IMR-90 (cell line): Measurements from ENCODE around the gene TMEM72. TPM values are rescaled to one million over a fixed set of nuclear protein-coding genes. Genes with fewer than 3 reads are reported as not detected.

Experiments used
- ATAC-seq: fragments of 200-7000 bp; cut with Tn5 transposase; 2 replicates; pipeline ENCODE4 v1.9.1; 2020; ENCODE audit warnings: low read depth, mild to moderate bottlenecking, moderate library complexity
- BruUV-seq: library from RNA; stranded (reverse); fragments of 400-500 nt; replicated peaks from 2 replicates; lab custom pipeline; 2021; lab: Mats Ljungman, UMichigan
- CTCF ChIA-PET: fragments of 300-600 bp; formaldehyde crosslinking; extraction: SDS; loops from one replicate; lab custom pipeline; 2021; ENCODE audit warnings: antibody characterized with exemption; lab: Yijun Ruan, JAX
- POLR2A ChIA-PET: fragments of 300-600 bp; sonication (Branson Sonifier 250); formaldehyde crosslinking; loops from one replicate; lab custom pipeline; 2022; ENCODE audit warnings: antibody characterized with exemption; ENCODE audit not compliant: unreplicated experiment; lab: Charles Lee
- DNase-seq: peaks from one replicate; pipeline ENCODE4 v3.0.0; 2013
- H2AFZ ChIP-seq: replicated peaks from 2 replicates; pipeline ENCODE3; 2013; ENCODE audit warnings: low read length, mild to moderate bottlenecking; ENCODE audit not compliant: poor library complexity
- H2AK5ac ChIP-seq: 2 replicates; pipeline ENCODE4 v1.6.1; 2013; ENCODE audit warnings: low read depth, low read length, inconsistent platforms
- H2AK9ac ChIP-seq: replicated peaks from 2 replicates; pipeline ENCODE3; 2013; ENCODE audit warnings: mild to moderate bottlenecking, low read depth, low read length, moderate library complexity; ENCODE audit not compliant: poor library complexity
- H2BK120ac ChIP-seq: 2 replicates; pipeline ENCODE4 v1.6.1; 2013; ENCODE audit warnings: low read depth, low read length, inconsistent platforms
- H2BK15ac ChIP-seq: 3 replicates; pipeline ENCODE4 v1.6.1; 2013; ENCODE audit warnings: low read depth, low read length, inconsistent platforms
- H2BK20ac ChIP-seq: 2 replicates; pipeline ENCODE4 v1.6.1; 2013; ENCODE audit warnings: low read depth, mild to moderate bottlenecking, inconsistent platforms, low read length, moderate library complexity
- H2BK5ac ChIP-seq: 2 replicates; pipeline ENCODE4 v1.6.1; 2013; ENCODE audit warnings: mild to moderate bottlenecking, low read depth, low read length, inconsistent platforms; ENCODE audit not compliant: poor library complexity, severe bottlenecking
- H3K14ac ChIP-seq: replicated peaks from 2 replicates; pipeline ENCODE4 v1.6.1; 2013; ENCODE audit warnings: low read depth, low read length, inconsistent platforms
- H3K18ac ChIP-seq: 2 replicates; pipeline ENCODE4 v1.6.1; 2013; ENCODE audit warnings: low read depth, low read length, control low read depth
- H3K23ac ChIP-seq: 2 replicates; pipeline ENCODE4 v1.6.1; 2013; ENCODE audit warnings: low read depth, low read length, inconsistent platforms
- H3K27ac ChIP-seq: 2 replicates; pipeline ENCODE4 v1.5.1; 2013; ENCODE audit warnings: mild to moderate bottlenecking, control low read depth, low read length; ENCODE audit not compliant: insufficient read depth
- H3K27me3 ChIP-seq: 2 replicates; pipeline ENCODE4 v1.6.1; 2013; ENCODE audit warnings: low read length; ENCODE audit not compliant: control insufficient read depth, insufficient read depth
- H3K36me3 ChIP-seq: 2 replicates; pipeline ENCODE4 v1.6.1; 2013; ENCODE audit warnings: low read length, mixed read lengths; ENCODE audit not compliant: control insufficient read depth, insufficient read depth
- H3K4ac ChIP-seq: 2 replicates; pipeline ENCODE4 v1.6.1; 2013; ENCODE audit warnings: low read depth, low read length, inconsistent platforms
- H3K4me1 ChIP-seq: 2 replicates; pipeline ENCODE4 v1.6.1; 2013; ENCODE audit warnings: low read length, mixed read lengths; ENCODE audit not compliant: control insufficient read depth, insufficient read depth
- H3K4me2 ChIP-seq: 2 replicates; pipeline ENCODE4 v1.6.1; 2013; ENCODE audit warnings: low read depth, mild to moderate bottlenecking, control low read depth, low read length, moderate library complexity
- H3K4me3 ChIP-seq: 2 replicates; pipeline ENCODE4 v1.5.1; 2013; ENCODE audit warnings: low read depth, mild to moderate bottlenecking, control low read depth, low read length, moderate library complexity; ENCODE audit not compliant: insufficient read depth
- H3K56ac ChIP-seq: 2 replicates; pipeline ENCODE4 v1.6.1; 2013; ENCODE audit warnings: low read length, inconsistent platforms; ENCODE audit not compliant: insufficient read depth; ENCODE audit errors: extremely low read depth
- H3K79me1 ChIP-seq, 2 experiments: 2 replicates each; pipeline ENCODE4 v1.6.1; 2013; ENCODE audit warnings: low read length in 2 of 2, inconsistent platforms in 1 of 2, low read depth in 1 of 2
- H3K9ac ChIP-seq: 2 replicates; pipeline ENCODE4 v1.6.1; 2013; ENCODE audit warnings: low read depth, low read length, control low read depth
- H3K9me1 ChIP-seq: 2 replicates; pipeline ENCODE4 v1.6.1; 2013; ENCODE audit warnings: low read length, inconsistent platforms; ENCODE audit not compliant: insufficient read depth
- H3K9me3 ChIP-seq: 2 replicates; pipeline ENCODE4 v1.6.1; 2013; ENCODE audit warnings: low read length; ENCODE audit not compliant: control insufficient read depth, insufficient read depth
- H4K20me1 ChIP-seq: 2 replicates; pipeline ENCODE4 v1.6.1; 2013; ENCODE audit warnings: low read length, inconsistent platforms; ENCODE audit not compliant: insufficient read depth
- H4K5ac ChIP-seq: 2 replicates; pipeline ENCODE4 v1.6.1; 2013; ENCODE audit warnings: mild to moderate bottlenecking, low read depth, low read length, control low read depth
- H4K8ac ChIP-seq, 2 experiments: 2 replicates each; pipeline ENCODE4 v1.6.1; 2013; ENCODE audit warnings: low read depth in 2 of 2, low read length in 2 of 2, control low read depth in 1 of 2, inconsistent platforms in 1 of 2
- H4K91ac ChIP-seq: 2 replicates; pipeline ENCODE4 v1.6.1; 2013; ENCODE audit warnings: low read depth, low read length, inconsistent platforms; ENCODE audit not compliant: insufficient read depth
- CEBPB ChIP-seq: IDR thresholded peaks from 2 replicates; pipeline ENCODE4 v1.6.1; 2012; ENCODE audit warnings: low read depth, low read length, improper control_type of control experiment
- CHD1 ChIP-seq: IDR thresholded peaks from 2 replicates; pipeline ENCODE4 v1.6.1; 2012; ENCODE audit warnings: low read depth, low read length, improper control_type of control experiment
- MAFK ChIP-seq: IDR thresholded peaks from 2 replicates; pipeline ENCODE4 v1.6.1; 2012; ENCODE audit warnings: low read depth, low read length, improper control_type of control experiment
- MAZ ChIP-seq: IDR thresholded peaks from 2 replicates; pipeline ENCODE4 v1.6.1; 2012; ENCODE audit warnings: low read depth, mild to moderate bottlenecking, low read length, improper control_type of control experiment, moderate library complexity, borderline replicate concordance
- MXI1 ChIP-seq: IDR thresholded peaks from 2 replicates; pipeline ENCODE4 v1.6.1; 2012; ENCODE audit warnings: low read depth, mild to moderate bottlenecking, low read length, moderate library complexity, borderline replicate concordance
- NFE2L2 ChIP-seq: fragments of 150-350 bp; IDR thresholded peaks from 2 replicates; pipeline ENCODE4 v1.6.1; 2016; ENCODE audit warnings: low read depth, mild to moderate bottlenecking, low read length
- POLR2A ChIP-seq: IDR thresholded peaks from 2 replicates; pipeline ENCODE4 v1.6.1; 2012; ENCODE audit warnings: mild to moderate bottlenecking, low read depth, low read length
- RCOR1 ChIP-seq: IDR thresholded peaks from 2 replicates; pipeline ENCODE4 v1.6.1; 2012; ENCODE audit warnings: mild to moderate bottlenecking, low read length, improper control_type of control experiment; ENCODE audit not compliant: insufficient replicate concordance
- RFX5 ChIP-seq: IDR thresholded peaks from 2 replicates; pipeline ENCODE4 v1.8.0; 2012; ENCODE audit warnings: low read depth, mild to moderate bottlenecking, low read length, moderate library complexity
- SMC3 ChIP-seq: fragments of 150-350 bp; IDR thresholded peaks from 2 replicates; pipeline ENCODE4 v1.6.1; 2016; ENCODE audit warnings: low read depth, mild to moderate bottlenecking, antibody characterized with exemption, low read length, moderate library complexity
- WGBS, 2 experiments: methylation state at CpG; one replicate each; pipeline versions ENCODE4 v1.1.5 to v1.1.7; 2013; ENCODE audit warnings: missing lambda C conversion rate in 2 of 2; ENCODE audit not compliant: insufficient read length in 1 of 2; ENCODE audit errors: extremely low coverage in 2 of 2; 5-methylcytosine and 5-hydroxymethylcytosine counted together
- dilution Hi-C: fragments of 300-500 bp; cut with HindIII; formaldehyde crosslinking; loops from one replicate; pipeline ENCODE4 v1.14.3; 2018; ENCODE audit warnings: low sequenced_read_pairs; ENCODE audit not compliant: unreplicated experiment
- in situ Hi-C: fragments of 300-500 bp; cut with MboI; formaldehyde crosslinking; loops from 3 replicates; pipeline ENCODE4 v1.14.3; 2019; ENCODE audit warnings: low sequenced_read_pairs, inconsistent platforms, mixed read lengths
- intact Hi-C: fragments of 100-400 bp; cut with micrococcal nuclease; formaldehyde crosslinking; loops from 2 replicates; pipeline ENCODE4 v1.10.0; 2022
- polyA plus RNA-seq, 3 experiments: library from polyadenylated mRNA; depleted of rRNA; stranded (reverse); fragments of >200 nt; gene quantifications; 2 replicates each; pipeline ENCODE4 v1.2.3, GENCODE V29; 2012; ENCODE audit warnings: low replicate concordance in 1 of 3
- total RNA-seq: library from RNA; depleted of rRNA; stranded (reverse); fragments of >200 nt; gene quantifications from 2 replicates; pipeline ENCODE4 v1.2.3, GENCODE V29; 2012
- TF ChIP-seq, protein P1 (sequence below): conservative IDR thresholded peaks from 2 replicates; pipeline ENCODE4 v1.5.1; 2012; ENCODE audit warnings: mild to moderate bottlenecking, low read depth, low read length, improper control_type of control experiment
- TF ChIP-seq, protein P2 (sequence below): fragments of 150-350 bp; IDR thresholded peaks from 2 replicates; pipeline ENCODE4 v1.6.1; 2016; ENCODE audit warnings: low read depth, mild to moderate bottlenecking, low read length, moderate library complexity, borderline replicate concordance
- TF ChIP-seq, protein P3 (sequence below): fragments of 150-350 bp; IDR thresholded peaks from 2 replicates; pipeline ENCODE4 v1.6.1; 2017; ENCODE audit warnings: mild to moderate bottlenecking, antibody characterized with exemption, low read length, low read depth

Gene TMEM72
- total and polyA plus RNA-seq, 2 of the 4 experiments (the other 2 are of a cell fraction), result not detected

DNA sequence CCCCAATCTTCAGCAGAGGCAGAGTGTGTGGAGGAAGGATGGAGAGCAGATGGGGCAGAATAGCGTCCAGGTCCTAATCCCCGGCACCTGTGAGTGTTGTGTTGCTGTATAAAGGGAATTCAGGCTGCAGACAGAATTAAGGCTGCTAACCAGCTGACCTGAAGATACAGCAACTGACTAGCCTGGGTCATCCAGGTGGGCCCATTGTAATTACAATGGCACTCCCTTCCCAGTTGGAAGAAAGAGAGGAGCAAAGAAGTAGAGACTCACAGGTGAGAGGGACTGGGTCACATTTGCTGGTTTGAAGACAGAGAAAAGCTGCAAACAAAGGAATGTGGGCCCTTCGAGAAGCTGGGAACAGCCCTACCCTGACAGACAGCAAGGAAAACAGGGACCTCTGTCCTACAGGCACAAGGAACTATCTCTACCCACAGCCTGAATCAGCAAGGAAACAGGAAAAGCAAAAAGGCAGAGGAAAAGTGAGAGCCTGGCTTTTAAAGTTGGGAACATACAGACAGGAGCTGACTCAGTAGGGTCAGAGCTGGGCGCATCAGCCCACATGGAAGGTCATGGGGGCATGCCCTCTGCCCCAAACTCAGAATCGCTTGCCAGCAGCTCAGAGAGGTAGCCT, 11.6 kb upstream of the TMEM72 start:
- no peak overlapping the region for H3K18ac ChIP-seq
- no peaks in the 10 kb centered on the region for H4K20me1 ChIP-seq
- no peak overlapping the region for H3K23ac ChIP-seq
- H2BK120ac ChIP-seq, result no peak overlapping the region
- POLR2A ChIA-PET, result interaction anchor here (0.6 kb wide), 1 partner anchor 16 kb away, joined by 4 read pairs; no protein-coding TSS in a partner anchor
- H2BK15ac ChIP-seq, result no peak overlapping the region
- no TSS peak for BruUV-seq
- H2AFZ ChIP-seq, result no peak overlapping the region
- no peak overlapping the region for H2BK20ac ChIP-seq
- ATAC-seq (no peak), DNase-seq (no peak)
- peaks cover 34% of the 10 kb centered on the region for H3K27me3 ChIP-seq
- no peak overlapping the region for H2AK5ac ChIP-seq
- WGBS, 2 experiments, result 60% methylated on average over 3 of the region's 5 CpGs; no CpG with 5 or more reads in 1 of the 2 experiments
- H4K5ac ChIP-seq, result no peak overlapping the region
- H3K36me3 ChIP-seq, result no peaks in the 10 kb centered on the region
- no peak overlapping the region for H3K14ac ChIP-seq
- 0 out of 2 replicates have a peak, but pooled peaks cover 4% of the 10 kb centered on the region for H3K9me3 ChIP-seq
- no peak overlapping the region for H3K4me2 ChIP-seq
- H3K56ac ChIP-seq, result no peak overlapping the region
- TF ChIP-seq, protein P1, sequence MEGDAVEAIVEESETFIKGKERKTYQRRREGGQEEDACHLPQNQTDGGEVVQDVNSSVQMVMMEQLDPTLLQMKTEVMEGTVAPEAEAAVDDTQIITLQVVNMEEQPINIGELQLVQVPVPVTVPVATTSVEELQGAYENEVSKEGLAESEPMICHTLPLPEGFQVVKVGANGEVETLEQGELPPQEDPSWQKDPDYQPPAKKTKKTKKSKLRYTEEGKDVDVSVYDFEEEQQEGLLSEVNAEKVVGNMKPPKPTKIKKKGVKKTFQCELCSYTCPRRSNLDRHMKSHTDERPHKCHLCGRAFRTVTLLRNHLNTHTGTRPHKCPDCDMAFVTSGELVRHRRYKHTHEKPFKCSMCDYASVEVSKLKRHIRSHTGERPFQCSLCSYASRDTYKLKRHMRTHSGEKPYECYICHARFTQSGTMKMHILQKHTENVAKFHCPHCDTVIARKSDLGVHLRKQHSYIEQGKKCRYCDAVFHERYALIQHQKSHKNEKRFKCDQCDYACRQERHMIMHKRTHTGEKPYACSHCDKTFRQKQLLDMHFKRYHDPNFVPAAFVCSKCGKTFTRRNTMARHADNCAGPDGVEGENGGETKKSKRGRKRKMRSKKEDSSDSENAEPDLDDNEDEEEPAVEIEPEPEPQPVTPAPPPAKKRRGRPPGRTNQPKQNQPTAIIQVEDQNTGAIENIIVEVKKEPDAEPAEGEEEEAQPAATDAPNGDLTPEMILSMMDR, result no peak
- TF ChIP-seq, protein P2, sequence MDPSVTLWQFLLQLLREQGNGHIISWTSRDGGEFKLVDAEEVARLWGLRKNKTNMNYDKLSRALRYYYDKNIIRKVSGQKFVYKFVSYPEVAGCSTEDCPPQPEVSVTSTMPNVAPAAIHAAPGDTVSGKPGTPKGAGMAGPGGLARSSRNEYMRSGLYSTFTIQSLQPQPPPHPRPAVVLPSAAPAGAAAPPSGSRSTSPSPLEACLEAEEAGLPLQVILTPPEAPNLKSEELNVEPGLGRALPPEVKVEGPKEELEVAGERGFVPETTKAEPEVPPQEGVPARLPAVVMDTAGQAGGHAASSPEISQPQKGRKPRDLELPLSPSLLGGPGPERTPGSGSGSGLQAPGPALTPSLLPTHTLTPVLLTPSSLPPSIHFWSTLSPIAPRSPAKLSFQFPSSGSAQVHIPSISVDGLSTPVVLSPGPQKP, result no peak
- TF ChIP-seq MAFK (no peak), POLR2A (no peak), RFX5 (no peak), CEBPB (no peak), SMC3 (no peak), RCOR1 (no peak), MAZ (no peak), NFE2L2 (no peak), MXI1 (no peak), CHD1 (no peak)
- TF ChIP-seq, protein P3, sequence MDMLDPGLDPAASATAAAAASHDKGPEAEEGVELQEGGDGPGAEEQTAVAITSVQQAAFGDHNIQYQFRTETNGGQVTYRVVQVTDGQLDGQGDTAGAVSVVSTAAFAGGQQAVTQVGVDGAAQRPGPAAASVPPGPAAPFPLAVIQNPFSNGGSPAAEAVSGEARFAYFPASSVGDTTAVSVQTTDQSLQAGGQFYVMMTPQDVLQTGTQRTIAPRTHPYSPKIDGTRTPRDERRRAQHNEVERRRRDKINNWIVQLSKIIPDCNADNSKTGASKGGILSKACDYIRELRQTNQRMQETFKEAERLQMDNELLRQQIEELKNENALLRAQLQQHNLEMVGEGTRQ, result no peak
- H3K9ac ChIP-seq, result no peak overlapping the region
- no peak overlapping the region for H4K8ac ChIP-seq
- H4K91ac ChIP-seq, result no peak overlapping the region
- CTCF ChIA-PET, result no interaction called here
- H3K4ac ChIP-seq, result no peak overlapping the region
- no peak overlapping the region for H3K4me3 ChIP-seq
- H3K4me1 ChIP-seq, result no peaks in the 10 kb centered on the region
- no peak overlapping the region for H3K27ac ChIP-seq
- no peaks in the 10 kb centered on the region for H3K79me1 ChIP-seq
- intact Hi-C loops (no loop called here), in situ Hi-C loops (no loop called here), dilution Hi-C loops (no loop called here)
- no peak overlapping the region for H2BK5ac ChIP-seq
- H3K9me1 ChIP-seq, result no peaks in the 10 kb centered on the region
- H2AK9ac ChIP-seq, result no peak overlapping the region
